Esophagus squamous epithelium (tissue), 4 donors: ENCODE measurements around the gene CACNB2.

ENCODE experiments used
- CTCF ChIP-seq, 6 experiments: fragments of 450-650 bp in 4 of 6; fragments of 200-600 bp in 2 of 6; sonication (generic) in 2 of 6; IDR thresholded peaks; one replicate each; pipeline ENCODE4 v1.5.1; 2016 to 2019; ENCODE audit warnings: antibody characterized with exemption in 6 of 6, mild to moderate bottlenecking in 4 of 6, moderate library complexity in 4 of 6
- POLR2A ChIP-seq, 4 donors: fragments of 450-650 bp; IDR thresholded peaks; one replicate each; pipeline ENCODE4 v1.6.1; 2017; ENCODE audit warnings: antibody characterized with exemption in 4 of 4, mild to moderate bottlenecking in 4 of 4, moderate library complexity in 3 of 4

GRCh38 chr10:18303851-18304801 lies 163.9 kb downstream of the CACNB2 start:
- TF ChIP-seq POLR2A (IDR thresholded peaks at IDR 0.05) = no peak
- no peak for TF ChIP-seq CTCF (IDR thresholded peaks at IDR 0.05)
